Endodermal cell (in vitro differentiated cells): ENCODE measurements around the gene NEUROD1. TPM values are rescaled to one million over a fixed set of nuclear protein-coding genes. Genes with fewer than 3 reads are reported as not detected.

ENCODE experiments used
- DNase-seq: peaks from one replicate; pipeline ENCODE4 v3.0.0-alpha.2; 2017
- H3K27ac ChIP-seq: 2 replicates; pipeline ENCODE4 v1.5.1; 2013; ENCODE audit warnings: mild to moderate bottlenecking, low read depth, low read length, moderate library complexity
- H3K27me3 ChIP-seq: 2 replicates; pipeline ENCODE4 v1.6.1; 2013; ENCODE audit warnings: mild to moderate bottlenecking, low read length, moderate library complexity; ENCODE audit not compliant: insufficient read depth, control insufficient read depth, poor library complexity, severe bottlenecking
- H3K36me3 ChIP-seq: 2 replicates; pipeline ENCODE4 v1.7.0; 2013; ENCODE audit warnings: mild to moderate bottlenecking, low read length, moderate library complexity; ENCODE audit not compliant: control insufficient read depth, insufficient read depth
- H3K4me1 ChIP-seq: one replicate; pipeline ENCODE4 v1.7.0; 2013; ENCODE audit warnings: low read length; ENCODE audit not compliant: control insufficient read depth, insufficient read depth
- H3K4me3 ChIP-seq: 2 replicates; pipeline ENCODE4 v1.5.1; 2013; ENCODE audit warnings: mild to moderate bottlenecking, low read length, moderate library complexity
- H3K9ac ChIP-seq: 2 replicates; pipeline ENCODE4 v1.6.1; 2013; ENCODE audit warnings: mild to moderate bottlenecking, low read length, moderate library complexity; ENCODE audit not compliant: poor library complexity, severe bottlenecking; ENCODE audit errors: extremely low read depth
- H3K9me3 ChIP-seq: 2 replicates; pipeline ENCODE4 v1.6.1; 2013; ENCODE audit warnings: mild to moderate bottlenecking, low read length, moderate library complexity; ENCODE audit not compliant: control insufficient read depth
- H3K27ac Mint-ChIP-seq: 2 replicates; pipeline ENCODE4 v1.8.0; 2020; ENCODE audit warnings: mixed read lengths
- H3K27me3 Mint-ChIP-seq: 2 replicates; pipeline ENCODE4 v1.8.0; 2021; ENCODE audit warnings: mild to moderate bottlenecking, mixed read lengths; ENCODE audit not compliant: insufficient read depth
- H3K36me3 Mint-ChIP-seq: 2 replicates; pipeline ENCODE4 v1.8.0; 2020; ENCODE audit warnings: low read depth, mixed read lengths
- H3K4me1 Mint-ChIP-seq: 2 replicates; pipeline ENCODE4 v1.8.0; 2020; ENCODE audit warnings: mixed read lengths
- H3K4me3 Mint-ChIP-seq: 2 replicates; pipeline ENCODE4 v1.8.0; 2020; ENCODE audit warnings: mild to moderate bottlenecking, moderate library complexity, mixed read lengths
- H3K9me3 Mint-ChIP-seq: 2 replicates; pipeline ENCODE4 v1.8.0; 2020; ENCODE audit warnings: mild to moderate bottlenecking, mixed read lengths
- WGBS, 2 experiments: methylation state at CpG; one replicate each; pipeline versions ENCODE4 v1.1.5 to v1.1.7; 2013; ENCODE audit warnings: missing lambda C conversion rate in 2 of 2, mixed read lengths in 1 of 2; ENCODE audit not compliant: insufficient coverage in 1 of 2, insufficient read length in 1 of 2; 5-methylcytosine and 5-hydroxymethylcytosine counted together
- total RNA-seq, 2 donors: library from RNA; stranded (reverse); fragmentation: NEBNext Ultra II Directional in 1 of 2; extraction: Animal tissue kit (Norgen Biotek cat#: 25700) in 1 of 2; gene quantifications; 2 replicates in 1 of 2; 3 replicates in 1 of 2; pipeline ENCODE4 v1.2.1, GENCODE V29; 2021
- TF ChIP-seq, protein P1 (sequence below): fragments of 200-600 bp; sonication (generic); conservative IDR thresholded peaks from 2 replicates; pipeline ENCODE4 v1.5.0; 2021; ENCODE audit warnings: antibody characterized with exemption, mild to moderate bottlenecking

NEUROD1 gene
- total RNA-seq, 2 donors from 2014 or later = not detected

DNA sequence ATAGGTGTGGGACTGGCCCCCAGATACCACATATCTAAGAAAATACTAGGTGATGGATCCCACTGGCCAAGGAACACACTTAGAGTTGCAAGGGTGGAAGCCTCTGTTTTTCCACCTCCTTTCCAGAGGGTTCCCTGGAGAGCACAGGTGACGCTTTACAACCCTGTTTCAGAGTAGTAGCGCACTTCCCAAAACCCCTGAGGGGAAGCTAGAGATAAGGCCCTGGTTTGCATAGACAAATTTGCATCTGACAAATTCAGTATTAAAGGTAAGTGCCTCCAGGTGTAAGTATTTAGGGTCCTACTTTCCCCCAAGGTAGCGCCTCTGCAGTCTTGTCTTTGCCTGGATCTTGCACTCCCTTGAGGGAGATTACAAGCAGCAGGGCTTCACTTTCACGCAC, 22.9 kb downstream of the NEUROD1 start:
- no peaks in the 10 kb centered on the region for H3K9me3 Mint-ChIP-seq
- peak; percentile 59 for DNase-seq
- H3K4me1 ChIP-seq = peaks cover 2% of the 10 kb centered on the region
- peak overlapping the region; percentile 80 for H3K4me3 ChIP-seq
- H3K27ac Mint-ChIP-seq = no peak overlapping the region
- peak overlapping the region; percentile 70 for H3K4me3 Mint-ChIP-seq
- TF ChIP-seq, protein P1, sequence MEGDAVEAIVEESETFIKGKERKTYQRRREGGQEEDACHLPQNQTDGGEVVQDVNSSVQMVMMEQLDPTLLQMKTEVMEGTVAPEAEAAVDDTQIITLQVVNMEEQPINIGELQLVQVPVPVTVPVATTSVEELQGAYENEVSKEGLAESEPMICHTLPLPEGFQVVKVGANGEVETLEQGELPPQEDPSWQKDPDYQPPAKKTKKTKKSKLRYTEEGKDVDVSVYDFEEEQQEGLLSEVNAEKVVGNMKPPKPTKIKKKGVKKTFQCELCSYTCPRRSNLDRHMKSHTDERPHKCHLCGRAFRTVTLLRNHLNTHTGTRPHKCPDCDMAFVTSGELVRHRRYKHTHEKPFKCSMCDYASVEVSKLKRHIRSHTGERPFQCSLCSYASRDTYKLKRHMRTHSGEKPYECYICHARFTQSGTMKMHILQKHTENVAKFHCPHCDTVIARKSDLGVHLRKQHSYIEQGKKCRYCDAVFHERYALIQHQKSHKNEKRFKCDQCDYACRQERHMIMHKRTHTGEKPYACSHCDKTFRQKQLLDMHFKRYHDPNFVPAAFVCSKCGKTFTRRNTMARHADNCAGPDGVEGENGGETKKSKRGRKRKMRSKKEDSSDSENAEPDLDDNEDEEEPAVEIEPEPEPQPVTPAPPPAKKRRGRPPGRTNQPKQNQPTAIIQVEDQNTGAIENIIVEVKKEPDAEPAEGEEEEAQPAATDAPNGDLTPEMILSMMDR = no peak
- peaks cover 81% of the 10 kb centered on the region for H3K27me3 ChIP-seq
- H3K9ac ChIP-seq = no peak overlapping the region
- no peaks in the 10 kb centered on the region for H3K36me3 ChIP-seq
- H3K4me1 Mint-ChIP-seq = peaks cover 14% of the 10 kb centered on the region
- no peaks in the 10 kb centered on the region for H3K9me3 ChIP-seq
- H3K27ac ChIP-seq = no peak overlapping the region
- H3K27me3 Mint-ChIP-seq = peaks cover 91% of the 10 kb centered on the region
- no peaks in the 10 kb centered on the region for H3K36me3 Mint-ChIP-seq
- WGBS, 2 experiments = 10 to 22% methylated on average over 4 of the region's 4 CpGs

DNA sequence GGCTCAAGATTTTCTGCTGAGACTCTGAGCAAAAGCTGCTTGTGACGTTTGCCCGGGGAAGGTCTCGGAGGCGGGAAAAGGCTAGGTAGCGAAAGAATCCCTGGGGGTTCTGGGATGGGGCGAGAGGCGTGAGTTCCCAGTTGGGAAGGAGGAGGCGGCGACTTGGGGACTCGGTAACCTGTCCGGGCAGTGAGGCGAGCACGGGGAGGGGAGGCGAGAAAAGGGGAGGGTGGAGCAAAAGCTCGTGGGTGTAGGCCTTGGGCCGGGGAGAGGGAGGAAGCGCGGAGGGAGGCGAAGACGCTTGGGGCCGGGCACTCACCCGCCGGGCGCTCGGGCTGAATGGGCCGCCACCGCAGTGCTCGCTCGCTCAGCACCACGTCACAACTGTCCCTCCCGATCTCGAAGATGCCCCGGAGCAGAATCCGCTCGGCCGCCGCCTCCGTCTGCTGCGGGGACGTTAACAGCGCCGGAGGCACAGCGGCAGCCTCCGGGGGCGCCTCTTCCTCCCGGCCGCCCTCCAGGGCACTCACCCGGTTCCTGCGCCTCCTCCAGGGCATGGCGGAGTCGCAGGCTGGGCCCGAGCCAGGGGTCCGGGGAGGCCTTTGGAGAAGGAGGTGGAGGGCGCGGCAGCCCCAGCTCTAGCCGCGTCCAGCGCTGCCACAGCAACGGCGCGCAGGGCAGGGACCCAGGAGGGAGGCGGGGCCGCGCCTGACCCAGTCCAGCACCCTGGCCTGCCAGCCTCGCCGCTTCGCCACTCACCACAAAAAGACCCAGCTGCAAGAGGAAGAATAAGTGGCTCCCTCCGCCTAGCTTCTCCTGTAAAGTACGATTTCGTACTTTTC, 23.6 kb downstream of the NEUROD1 start, which contains the start of gene CERKL:
TSS of gene CERKL (minus strand) at position 656 of the 842 bp plus-strand sequence. CDS start at position 557, 99 bp downstream.
- H3K27ac Mint-ChIP-seq = no peak within 1 kb of the TSS
- Histone ChIP-seq H3K9me3 (no peaks in the 10 kb centered on the region), H3K9ac (no peak within 1 kb of the TSS), H3K4me3 (peak within 1 kb of the TSS; percentile 80), H3K27ac (no peak within 1 kb of the TSS), H3K27me3 (peaks cover 89% of the 10 kb centered on the region), H3K4me1 (peaks cover 2% of the 10 kb centered on the region), H3K36me3 (no peaks in the 10 kb centered on the region)
- peaks cover 93% of the 10 kb centered on the region for H3K27me3 Mint-ChIP-seq
- no peaks in the 10 kb centered on the region for H3K36me3 Mint-ChIP-seq
- DNase-seq = peak; percentile 92
- 0% methylated on average over 38 to 70 of the region's 70 CpGs for WGBS, 2 experiments
- H3K4me3 Mint-ChIP-seq = peak within 1 kb of the TSS; percentile 70
- TF ChIP-seq, protein P1 = peak; percentile 53
- peaks cover 14% of the 10 kb centered on the region for H3K4me1 Mint-ChIP-seq
- no peaks in the 10 kb centered on the region for H3K9me3 Mint-ChIP-seq

DNA sequence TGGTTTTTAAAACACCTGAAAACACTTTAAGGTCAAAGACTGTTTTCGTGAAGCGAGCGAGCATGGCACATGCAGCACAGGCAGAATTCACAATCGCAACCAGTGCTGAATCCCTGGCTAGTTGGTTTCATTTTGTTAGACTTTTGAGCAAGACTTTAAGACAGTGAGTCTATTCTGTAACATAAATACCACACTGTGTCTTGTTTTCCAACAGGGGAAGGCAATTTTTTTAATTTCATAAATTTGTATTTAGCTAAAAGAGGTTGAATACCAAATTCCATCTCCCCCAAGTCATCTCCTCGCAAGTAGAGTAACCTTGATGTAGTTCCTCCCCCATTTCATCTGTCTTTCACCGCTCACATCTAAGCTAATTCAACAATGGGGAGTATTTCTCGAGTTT, 24.8 kb downstream of the NEUROD1 start:
- Histone ChIP-seq H3K36me3 (no peaks in the 10 kb centered on the region), H3K4me3 (no peak overlapping the region), H3K27me3 (peaks cover 97% of the 10 kb centered on the region), H3K27ac (no peak overlapping the region), H3K9ac (no peak overlapping the region), H3K9me3 (no peaks in the 10 kb centered on the region), H3K4me1 (peaks cover 2% of the 10 kb centered on the region)
- H3K9me3 Mint-ChIP-seq = no peaks in the 10 kb centered on the region
- TF ChIP-seq, protein P1 = no peak
- no peak for DNase-seq
- H3K4me1 Mint-ChIP-seq = peaks cover 12% of the 10 kb centered on the region
- peaks cover 94% of the 10 kb centered on the region for H3K27me3 Mint-ChIP-seq
- peak overlapping the region; percentile 70 for H3K4me3 Mint-ChIP-seq
- H3K36me3 Mint-ChIP-seq = no peaks in the 10 kb centered on the region
- H3K27ac Mint-ChIP-seq = no peak overlapping the region
- WGBS, 2 experiments = 47 to 54% methylated on average over 5 to 7 of the region's 7 CpGs
